Right lobe of liver (tissue), 6 donors: Measurements from ENCODE around the gene ROMO1. TPM values are rescaled to one million over a fixed set of nuclear protein-coding genes. Genes with fewer than 3 reads are reported as not detected.
"Not testable (repeated sequence)": the region's sequence is repeated elsewhere in the genome, so short reads cannot be mapped to it uniquely, and the experiment has no call there.

ENCODE experiments used
- ATAC-seq, 4 donors: fragments of 200-7000 bp; cut with Tn5 transposase; one replicate each; pipeline ENCODE4 v1.9.1; 2020; ENCODE audit warnings: mild to moderate bottlenecking in 4 of 4, moderate library complexity in 4 of 4
- DNase-seq, 3 donors: peaks; one replicate each; pipeline ENCODE4 v3.0.0-alpha.2; 2020
- H3K27ac ChIP-seq, 3 donors: fragments of 200-600 bp; one replicate each; pipeline ENCODE4 v1.8.0; 2022
- H3K27me3 ChIP-seq, 2 donors: fragments of 200-600 bp; one replicate each; pipeline ENCODE4 v1.8.0; 2022
- H3K36me3 ChIP-seq, 4 donors: fragments of 200-600 bp; sonication (generic) in 1 of 4; one replicate each; pipeline versions ENCODE4 v1.5.1 to v1.8.0; 2017 to 2022; ENCODE audit warnings: control low read depth in 1 of 4
- H3K4me1 ChIP-seq, 4 donors: fragments of 200-600 bp; sonication (generic) in 1 of 4; one replicate each; pipeline versions ENCODE4 v1.5.1 to v1.8.0; 2017 to 2022; ENCODE audit warnings: control low read depth in 1 of 4
- H3K4me3 ChIP-seq, 3 donors: fragments of 200-600 bp; one replicate each; pipeline ENCODE4 v1.8.0; 2022
- H3K9me3 ChIP-seq, 4 donors: fragments of 200-600 bp; sonication (generic) in 1 of 4; one replicate each; pipeline versions ENCODE4 v1.5.1 to v1.8.0; 2017 to 2022; ENCODE audit warnings: control low read depth in 1 of 4
- POLR2A ChIP-seq: fragments of 450-650 bp; IDR thresholded peaks from one replicate; pipeline ENCODE4 v1.6.1; 2017; ENCODE audit warnings: antibody characterized with exemption, mild to moderate bottlenecking
- WGBS: methylation state at CpG from one replicate; pipeline ENCODE4 v1.1.6; 2018; ENCODE audit warnings: low coverage, low lambda C conversion rate; ENCODE audit not compliant: insufficient coverage; ENCODE audit errors: missing lambda C conversion rate; 5-methylcytosine and 5-hydroxymethylcytosine counted together
- intact Hi-C, 2 donors: fragments of 100-400 bp; cut with DNase I; formaldehyde crosslinking; loops; one replicate each; pipeline versions ENCODE4 v1.11.2 to v1.14.1; 2022
- total RNA-seq, 6 experiments: library from RNA; depleted of rRNA in 2 of 6; stranded (reverse); fragments of >200 nt in 2 of 6; fragmentation: NEBNext Ultra II Directional in 3 of 6; extraction: Animal tissue kit (Norgen Biotek cat#: 25700) in 3 of 6; gene quantifications; one replicate each; pipeline versions ENCODE4 v1.1.0 to v1.2.4, GENCODE V29; 2016 to 2023
- TF ChIP-seq, protein P1 (sequence below), 4 donors: fragments of 200-600 bp in 3 of 4; fragments of 450-650 bp in 1 of 4; IDR thresholded peaks; one replicate each; pipeline versions ENCODE4 v1.5.1 to v1.8.0; 2016 to 2022; ENCODE audit warnings: antibody characterized with exemption in 4 of 4, mild to moderate bottlenecking in 2 of 4
- donor health status: DM: no; HTN: yes; CAD: no.
- donor health status: DM: no; HTN: no; CAD: no.
- donor health status: DM: no; HTN: no; CAD: no.
- donor health status: DM: no; HTN: yes; CAD: no.
- donor health status: DM: no; HTN: yes; CAD: no.

ROMO1 gene
- total RNA-seq, 6 experiments from 2014 or later, result 70.4 to 209 (median 84.8) TPM

- WGBS, result 85% methylated on average over 5 of the region's 5 CpGs
- H3K36me3 ChIP-seq, result peaks cover 23 to 88% (median 51%) of the 10 kb centered on the region in 4 donors
- intact Hi-C loops, result loop anchor here in 1 of 2 donors (10.0 kb wide), 1 partner anchor 180 kb away; no protein-coding TSS in a partner anchor
Observed at GRCh38 chr20:35704514-35705261, 5.5 kb downstream of the ROMO1 start.

DNA sequence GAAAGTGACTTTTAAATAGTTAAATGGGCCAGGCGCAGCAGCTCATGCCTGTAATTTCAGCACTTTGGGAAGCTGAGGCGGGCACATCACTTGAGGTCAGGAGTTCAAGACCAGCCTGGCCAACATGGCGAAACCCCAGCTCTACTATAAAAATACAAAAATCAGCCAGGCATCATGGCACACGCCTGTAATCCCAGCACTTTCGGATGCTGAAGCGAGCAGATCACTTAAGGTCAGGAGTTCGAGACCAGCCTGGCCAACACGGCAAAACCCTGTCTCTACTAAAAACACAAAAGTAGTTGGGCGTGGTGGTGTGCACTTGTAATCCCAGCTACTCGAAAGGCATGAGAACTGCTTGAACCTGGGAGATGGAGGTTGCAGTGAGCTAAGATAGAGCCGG lies 6.7 kb downstream of the ROMO1 start:
- DNase-seq, H3K9me3 ChIP-seq, H3K27ac ChIP-seq, H3K4me3 ChIP-seq, H3K27me3 ChIP-seq, H3K4me1 ChIP-seq, ATAC-seq: not testable (repeated sequence)
- H3K36me3 ChIP-seq, result peaks cover 24 to 99% (median 57%) of the 10 kb centered on the region in 4 donors
- intact Hi-C loops, result loop anchor here in 1 of 2 donors (10.0 kb wide), 1 partner anchor 179 kb away; no protein-coding TSS in a partner anchor
- 73% methylated on average over 3 of the region's 11 CpGs for WGBS

More at GRCh38 chr20:35704514-35705261, 5.5 kb downstream of the ROMO1 start:
- no peak overlapping the region for H3K27ac ChIP-seq
- H3K27me3 ChIP-seq, result no peaks in the 10 kb centered on the region
- H3K4me3 ChIP-seq, result no peak overlapping the region
- DNase-seq (no peak), ATAC-seq (no peak)
- TF ChIP-seq, protein P1, sequence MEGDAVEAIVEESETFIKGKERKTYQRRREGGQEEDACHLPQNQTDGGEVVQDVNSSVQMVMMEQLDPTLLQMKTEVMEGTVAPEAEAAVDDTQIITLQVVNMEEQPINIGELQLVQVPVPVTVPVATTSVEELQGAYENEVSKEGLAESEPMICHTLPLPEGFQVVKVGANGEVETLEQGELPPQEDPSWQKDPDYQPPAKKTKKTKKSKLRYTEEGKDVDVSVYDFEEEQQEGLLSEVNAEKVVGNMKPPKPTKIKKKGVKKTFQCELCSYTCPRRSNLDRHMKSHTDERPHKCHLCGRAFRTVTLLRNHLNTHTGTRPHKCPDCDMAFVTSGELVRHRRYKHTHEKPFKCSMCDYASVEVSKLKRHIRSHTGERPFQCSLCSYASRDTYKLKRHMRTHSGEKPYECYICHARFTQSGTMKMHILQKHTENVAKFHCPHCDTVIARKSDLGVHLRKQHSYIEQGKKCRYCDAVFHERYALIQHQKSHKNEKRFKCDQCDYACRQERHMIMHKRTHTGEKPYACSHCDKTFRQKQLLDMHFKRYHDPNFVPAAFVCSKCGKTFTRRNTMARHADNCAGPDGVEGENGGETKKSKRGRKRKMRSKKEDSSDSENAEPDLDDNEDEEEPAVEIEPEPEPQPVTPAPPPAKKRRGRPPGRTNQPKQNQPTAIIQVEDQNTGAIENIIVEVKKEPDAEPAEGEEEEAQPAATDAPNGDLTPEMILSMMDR (IDR thresholded peaks at IDR 0.05), result no peak
- no peaks in the 10 kb centered on the region for H3K9me3 ChIP-seq
- no peaks in the 10 kb centered on the region for H3K4me1 ChIP-seq

- not testable (repeated sequence) for H3K4me3 ChIP-seq, ATAC-seq, H3K27ac ChIP-seq, H3K9me3 ChIP-seq, DNase-seq, H3K27me3 ChIP-seq, H3K4me1 ChIP-seq
- intact Hi-C loops, result loop anchor here in 1 of 2 donors (10.0 kb wide), 1 partner anchor 178 kb away; no protein-coding TSS in a partner anchor
- 89% methylated on average over 9 of the region's 17 CpGs for WGBS
- peaks cover 18 to 100% (median 61%) of the 10 kb centered on the region in 4 donors for H3K36me3 ChIP-seq
Observed at GRCh38 chr20:35706591-35707529, 7.7 kb downstream of the ROMO1 start.

DNA sequence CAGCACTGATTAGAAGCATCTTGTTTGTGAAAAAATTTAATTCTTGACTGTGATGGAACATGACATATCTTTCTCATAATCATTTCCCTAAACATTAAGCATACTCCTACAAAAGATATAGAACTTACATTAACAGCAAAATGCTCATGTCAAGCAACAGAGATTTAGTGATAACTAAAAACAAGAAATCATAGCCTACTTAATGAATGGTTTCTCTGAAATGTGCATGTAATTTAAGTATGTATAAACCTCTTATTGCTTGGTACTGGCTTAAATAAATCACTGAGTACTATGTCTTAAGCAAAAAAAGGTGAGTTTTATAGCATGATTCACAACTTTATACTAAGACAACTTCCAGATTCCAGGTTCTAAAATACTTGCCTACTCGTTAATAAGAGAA lies 9.3 kb downstream of the ROMO1 start:
- no peak for DNase-seq
- H3K27me3 ChIP-seq, result no peaks in the 10 kb centered on the region
- H3K4me3 ChIP-seq, result no peak overlapping the region
- TF ChIP-seq, protein P1 (IDR thresholded peaks at IDR 0.05), result no peak
- H3K4me1 ChIP-seq, result no peaks in the 10 kb centered on the region
- intact Hi-C loops, result loop anchor here in 1 of 2 donors (10.0 kb wide), 1 partner anchor 176 kb away; no protein-coding TSS in a partner anchor
- 50% methylated on average over 1 of the region's 1 CpG for WGBS
- ATAC-seq, result no peak
- H3K36me3 ChIP-seq, result peaks cover 25 to 99% (median 63%) of the 10 kb centered on the region in 4 donors
- no peaks in the 10 kb centered on the region for H3K9me3 ChIP-seq
- no peak overlapping the region for H3K27ac ChIP-seq

DNA sequence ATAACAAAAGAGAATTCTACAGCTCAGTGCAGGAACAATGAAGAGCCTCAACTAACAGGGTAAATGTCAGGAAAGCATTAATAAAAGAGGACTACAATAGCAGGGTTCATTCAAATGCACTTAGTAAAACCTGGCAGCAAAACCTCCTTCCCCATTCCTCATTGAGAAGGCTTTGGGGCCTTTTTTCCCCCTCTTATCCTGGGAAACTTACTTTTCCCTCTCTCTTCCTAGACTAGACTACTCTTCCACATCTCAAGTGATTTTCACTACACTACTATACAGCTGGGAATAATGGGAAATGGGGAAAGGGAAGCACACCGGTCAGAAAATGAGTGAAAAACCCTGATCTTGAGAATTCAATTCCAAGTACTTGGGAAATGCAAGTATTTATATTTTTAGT lies 10.1 kb downstream of the ROMO1 start:
- Histone ChIP-seq H3K4me1 (no peaks in the 10 kb centered on the region), H3K36me3 (peaks cover 25 to 99% (median 63%) of the 10 kb centered on the region in 4 donors), H3K27me3 (no peaks in the 10 kb centered on the region), H3K4me3 (no peak overlapping the region), H3K9me3 (no peaks in the 10 kb centered on the region), H3K27ac (no peak overlapping the region)
- TF ChIP-seq POLR2A, result no peak
- TF ChIP-seq, protein P1 (IDR thresholded peaks at IDR 0.05), result no peak
- DNase-seq (no peak), ATAC-seq (no peak)
- intact Hi-C loops, result loop anchor here in 1 of 2 donors (10.0 kb wide), 1 partner anchor 176 kb away; no protein-coding TSS in a partner anchor
- 100% methylated on average over 1 of the region's 1 CpG for WGBS
